ENCODE data around the gene RFC5.

The RFC5 gene

GRCh38 chr12:117968151-117968789 is 48.2 kb upstream of the RFC5 start (continued):
- no peak for TF ChIP-seq ZNF561 (tag by site-specific recombination; IDR thresholded peaks at IDR 0.05; ENCODE audit: borderline replicate concordance)
- peak; percentile 52 for TF ChIP-seq ZFHX2 (tag by site-specific recombination; conservative IDR thresholded peaks at IDR 0.05)
- TF ChIP-seq ZNF274 (IDR thresholded peaks at IDR 0.05; ENCODE audit: low read length), result no peak
- TF ChIP-seq ZNF274 (tag by site-specific recombination; IDR thresholded peaks at IDR 0.05; ENCODE audit: borderline replicate concordance), result no peak
- peak; percentile 32; the same call in 1 of the 2 replicates for TF ChIP-seq SP3 (tag by site-specific recombination; IDR thresholded peaks at IDR 0.05)

- Histone ChIP-seq H3K36me3 (ENCODE audit: control insufficient read depth in 2 of 2, insufficient read depth in 1 of 2, low read length in 2 of 2) (no peaks in the 10 kb centered on the region), H3K4me3 (ENCODE audit: low read depth, low read length) (peak within 1 kb of the TSS; percentile 60), H3K27ac (ENCODE audit: extremely low read depth, low read depth, low read length) (peak within 1 kb of the TSS; percentile 59; the same call in 1 of the 2 replicates), H3K4me1 (ENCODE audit: control insufficient read depth, insufficient read depth, low read length) (0 out of 2 replicates have a peak, but pooled peaks cover 2% of the 10 kb centered on the region), H3K9me3 (ENCODE audit: control insufficient read depth, insufficient read depth, low read depth, low read length) (no peaks in the 10 kb centered on the region)
- ChIA-PET POLR2A (interaction anchor here (0.6 to 0.8 kb wide), 2 partner anchors 9 to 47 kb away, joined by 3 read pairs; partner anchors contain the start of gene RFC5), CTCF (no interaction called here)
- no peak for TF ChIP-seq SALL2 (tag by site-specific recombination; IDR thresholded peaks at IDR 0.05; ENCODE audit: borderline replicate concordance)
- TF ChIP-seq ZNF792 (tag by site-specific recombination; IDR thresholded peaks at IDR 0.05), result no peak
- TF ChIP-seq HOXC10 (CRISPR knock-in tag; IDR thresholded peaks at IDR 0.05), result no peak
- peak; percentile 72; the same call in 1 of the 2 replicates for TF ChIP-seq KLF17 (tag by site-specific recombination; IDR thresholded peaks at IDR 0.05)
- no peak for TF ChIP-seq ZNF140 (tag by site-specific recombination; IDR thresholded peaks at IDR 0.05)
- no peak for TF ChIP-seq ZNF366 (tag by site-specific recombination; conservative IDR thresholded peaks at IDR 0.05)
- TF ChIP-seq ZNF843 (tag by site-specific recombination; IDR thresholded peaks at IDR 0.05), result no peak
- TF ChIP-seq, protein P1, sequence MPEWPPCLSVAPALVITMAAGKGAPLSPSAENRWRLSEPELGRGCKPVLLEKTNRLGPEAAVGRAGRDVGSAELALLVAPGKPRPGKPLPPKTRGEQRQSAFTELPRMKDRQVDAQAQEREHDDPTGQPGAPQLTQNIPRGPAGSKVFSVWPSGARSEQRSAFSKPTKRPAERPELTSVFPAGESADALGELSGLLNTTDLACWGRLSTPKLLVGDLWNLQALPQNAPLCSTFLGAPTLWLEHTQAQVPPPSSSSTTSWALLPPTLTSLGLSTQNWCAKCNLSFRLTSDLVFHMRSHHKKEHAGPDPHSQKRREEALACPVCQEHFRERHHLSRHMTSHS (tag by site-specific recombination; IDR thresholded peaks at IDR 0.05), result no peak
- no peak for TF ChIP-seq ZNF138 (tag by site-specific recombination; IDR thresholded peaks at IDR 0.05; ENCODE audit: borderline replicate concordance)
- TF ChIP-seq ZNF658 (tag by site-specific recombination; IDR thresholded peaks at IDR 0.05), result no peak
- no peak for TF ChIP-seq ZNF394 (tag by site-specific recombination; IDR thresholded peaks at IDR 0.05; ENCODE audit: borderline replicate concordance)
- TF ChIP-seq ZNF510 (tag by site-specific recombination; IDR thresholded peaks at IDR 0.05; ENCODE audit: insufficient replicate concordance), result no peak
- peak; percentile 91 for TF ChIP-seq KLF16 (tag by site-specific recombination; IDR thresholded peaks at IDR 0.05)
- TF ChIP-seq ZNF266 (tag by site-specific recombination; IDR thresholded peaks at IDR 0.05; ENCODE audit: low read depth), result no peak
- TF ChIP-seq ZNF24 (tag by site-specific recombination; IDR thresholded peaks at IDR 0.05), result no peak
- TF ChIP-seq ZNF214 (tag by site-specific recombination; IDR thresholded peaks at IDR 0.05; ENCODE audit: borderline replicate concordance), result no peak
- TF ChIP-seq, protein P2, sequence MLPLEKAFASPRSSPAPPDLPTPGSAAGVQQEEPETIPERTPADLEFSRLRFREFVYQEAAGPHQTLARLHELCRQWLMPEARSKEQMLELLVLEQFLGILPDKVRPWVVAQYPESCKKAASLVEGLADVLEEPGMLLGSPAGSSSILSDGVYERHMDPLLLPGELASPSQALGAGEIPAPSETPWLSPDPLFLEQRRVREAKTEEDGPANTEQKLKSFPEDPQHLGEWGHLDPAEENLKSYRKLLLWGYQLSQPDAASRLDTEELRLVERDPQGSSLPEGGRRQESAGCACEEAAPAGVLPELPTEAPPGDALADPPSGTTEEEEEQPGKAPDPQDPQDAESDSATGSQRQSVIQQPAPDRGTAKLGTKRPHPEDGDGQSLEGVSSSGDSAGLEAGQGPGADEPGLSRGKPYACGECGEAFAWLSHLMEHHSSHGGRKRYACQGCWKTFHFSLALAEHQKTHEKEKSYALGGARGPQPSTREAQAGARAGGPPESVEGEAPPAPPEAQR (tag by site-specific recombination; IDR thresholded peaks at IDR 0.05), result no peak
- TF ChIP-seq SCRT2 (tag by site-specific recombination; IDR thresholded peaks at IDR 0.05), result peak; percentile 94
- TF ChIP-seq, protein P3, sequence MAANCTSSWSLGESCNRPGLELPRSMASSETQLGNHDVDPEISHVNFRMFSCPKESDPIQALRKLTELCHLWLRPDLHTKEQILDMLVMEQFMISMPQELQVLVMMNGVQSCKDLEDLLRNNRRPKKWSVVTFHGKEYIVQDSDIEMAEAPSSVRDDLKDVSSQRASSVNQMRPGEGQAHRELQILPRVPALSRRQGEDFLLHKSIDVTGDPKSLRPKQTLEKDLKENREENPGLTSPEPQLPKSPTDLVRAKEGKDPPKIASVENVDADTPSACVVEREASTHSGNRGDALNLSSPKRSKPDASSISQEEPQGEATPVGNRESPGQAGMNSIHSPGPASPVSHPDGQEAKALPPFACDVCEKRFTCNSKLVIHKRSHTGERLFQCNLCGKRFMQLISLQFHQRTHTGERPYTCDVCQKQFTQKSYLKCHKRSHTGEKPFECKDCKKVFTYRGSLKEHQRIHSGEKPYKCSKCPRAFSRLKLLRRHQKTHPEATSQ (tag by site-specific recombination; IDR thresholded peaks at IDR 0.05), result no peak
- peak; percentile 56 for TF ChIP-seq ZIC2 (tag by site-specific recombination; IDR thresholded peaks at IDR 0.05)
- TF ChIP-seq ZNF621 (tag by site-specific recombination; IDR thresholded peaks at IDR 0.05), result no peak
- peak; percentile 69 for TF ChIP-seq KLF8 (tag by site-specific recombination; IDR thresholded peaks at IDR 0.05)
These were observed 47.5 kb upstream of the RFC5 start, which contains the start of gene KSR2 for GRCh38 chr12:117968826-117969659. Gene KSR2 (minus strand): TSS chr12:117968990. CDS start chr12:117968255, 735 bp downstream.
